Measurements from ENCODE around the gene FHIT. TPM values are rescaled to one million over a fixed set of nuclear protein-coding genes. Genes with fewer than 3 reads are reported as not detected.

FHIT gene
- total and polyA plus RNA-seq, 2 of the 4 experiments (the other 2 are of a cell fraction), result 0.07 TPM; not detected in 1

DNA sequence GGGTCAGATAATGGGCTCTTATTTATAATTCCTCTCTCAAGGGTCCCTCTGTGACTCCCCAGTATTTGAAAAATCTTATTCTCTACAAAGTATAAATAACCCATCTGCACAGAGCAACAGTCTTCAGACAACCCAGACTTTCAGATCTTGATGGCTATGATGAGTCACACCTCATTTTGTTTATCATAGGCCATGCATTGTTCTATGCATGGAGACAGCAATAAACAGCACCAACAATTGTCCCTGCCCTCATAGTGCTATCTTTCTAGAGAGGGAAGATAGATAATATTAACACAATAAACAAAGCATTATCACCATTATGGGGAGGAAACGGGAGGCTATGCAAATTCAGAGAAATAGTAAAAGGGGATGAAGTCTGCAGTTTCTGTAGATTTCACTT lies 13.4 kb downstream of the FHIT start:
- no peak for TF ChIP-seq MXI1 (IDR thresholded peaks at IDR 0.05; ENCODE audit: borderline replicate concordance, low read depth, low read length)
- TF ChIP-seq POLR2A (IDR thresholded peaks at IDR 0.05; ENCODE audit: low read depth, low read length), result no peak
- no peak for TF ChIP-seq MAFK (IDR thresholded peaks at IDR 0.05; ENCODE audit: low read depth, low read length)
- no peak for TF ChIP-seq CEBPB (IDR thresholded peaks at IDR 0.05; ENCODE audit: low read depth, low read length)
- TF ChIP-seq CHD1 (IDR thresholded peaks at IDR 0.05; ENCODE audit: low read depth, low read length), result no peak
- H3K4me1 ChIP-seq (ENCODE audit: control insufficient read depth, insufficient read depth, low read length), result no peaks in the 10 kb centered on the region
- no peak overlapping the region for H2BK120ac ChIP-seq (ENCODE audit: low read depth, low read length)
- H4K5ac ChIP-seq (ENCODE audit: low read depth, low read length), result no peak overlapping the region
- H3K18ac ChIP-seq (ENCODE audit: low read depth, low read length), result no peak overlapping the region
- intact Hi-C loops (cut with micrococcal nuclease), result no loop called here
- no peaks in the 10 kb centered on the region for H3K9me3 ChIP-seq (ENCODE audit: control insufficient read depth, insufficient read depth, low read length)
- no peak overlapping the region for H2AK5ac ChIP-seq (ENCODE audit: low read depth, low read length)
- no peak overlapping the region for H3K23ac ChIP-seq (ENCODE audit: low read depth, low read length)
- no peak overlapping the region for H3K14ac ChIP-seq (replicated peaks; ENCODE audit: low read depth, low read length)
- WGBS, 2 experiments (ENCODE audit: extremely low coverage in 2 of 2, insufficient read length in 1 of 2), result no CpG with 5 or more reads among the region's 1 CpG
- no peaks in the 10 kb centered on the region for H3K9me1 ChIP-seq (ENCODE audit: insufficient read depth, low read length)
- H3K9ac ChIP-seq (ENCODE audit: low read depth, low read length), result no peak overlapping the region
- CTCF ChIA-PET, result interaction anchor here (0.7 kb wide), 1 partner anchor 932 kb away, joined by 3 read pairs; no protein-coding TSS in a partner anchor
- no peak overlapping the region for H2BK15ac ChIP-seq (ENCODE audit: low read depth, low read length)
- no peak overlapping the region for H3K4me3 ChIP-seq (ENCODE audit: insufficient read depth, low read depth, low read length)
- POLR2A ChIA-PET (ENCODE audit: unreplicated experiment), result no interaction called here
- H3K79me1 ChIP-seq (ENCODE audit: low read depth in 1 of 2, low read length in 2 of 2), result no peaks in the 10 kb centered on the region
- ATAC-seq (ENCODE audit: low read depth) (no peak), DNase-seq (no peak)
- no peak overlapping the region for H3K4ac ChIP-seq (ENCODE audit: low read depth, low read length)
- H2BK20ac ChIP-seq (ENCODE audit: low read depth, low read length), result no peak overlapping the region
- no peaks in the 10 kb centered on the region for H3K27me3 ChIP-seq (ENCODE audit: control insufficient read depth, insufficient read depth, low read length)
- no peak overlapping the region for H2AK9ac ChIP-seq (replicated peaks; ENCODE audit: low read depth, low read length, poor library complexity)
- H4K20me1 ChIP-seq (ENCODE audit: insufficient read depth, low read length), result no peaks in the 10 kb centered on the region
- H3K4me2 ChIP-seq (ENCODE audit: low read depth, low read length), result no peak overlapping the region
- H3K56ac ChIP-seq (ENCODE audit: extremely low read depth, insufficient read depth, low read length), result no peak overlapping the region
- dilution Hi-C loops (cut with HindIII; ENCODE audit: low sequenced_read_pairs, unreplicated experiment), result no loop called here
- H2BK5ac ChIP-seq (ENCODE audit: low read depth, low read length, poor library complexity, severe bottlenecking), result no peak overlapping the region
- H3K27ac ChIP-seq (ENCODE audit: insufficient read depth, low read length), result no peak overlapping the region
- no TSS peak for BruUV-seq (replicated peaks)
- in situ Hi-C loops (cut with MboI; ENCODE audit: low sequenced_read_pairs), result no loop called here
- no peak overlapping the region for H4K91ac ChIP-seq (ENCODE audit: insufficient read depth, low read depth, low read length)
- H3K36me3 ChIP-seq (ENCODE audit: control insufficient read depth, insufficient read depth, low read length), result no peaks in the 10 kb centered on the region
- H2AFZ ChIP-seq (replicated peaks; ENCODE audit: low read length, poor library complexity), result no peak overlapping the region
- no peak overlapping the region for H4K8ac ChIP-seq (ENCODE audit: low read depth in 2 of 2, low read length in 2 of 2)
